GM19043 (cell line): ENCODE data around the gene APOLD1.
"Not testable (repeated sequence)": the region's sequence is repeated elsewhere in the genome, so short reads cannot be mapped to it uniquely, and the experiment has no call there.

Experiments
- ATAC-seq: cut with Tn5 transposase; IDR thresholded peaks from one replicate; pipeline ENCODE4 v1.9.1; 2021; ENCODE audit warnings: low read depth; ENCODE audit not compliant: unreplicated experiment

APOLD1 gene

GRCh38 chr12:12784116-12784515, 1.3 kb upstream of the APOLD1 start:
- no peak for ATAC-seq

GRCh38 chr12:12786351-12786705, 869 bp downstream of the APOLD1 start:
- no peak for ATAC-seq

- ATAC-seq, result peak; percentile 58
Observed at GRCh38 chr12:12786706-12787601, 1.5 kb downstream of the APOLD1 start.

- no peak for ATAC-seq
Observed at GRCh38 chr12:12788131-12788530, 2.7 kb downstream of the APOLD1 start.

GRCh38 chr12:12788675-12789368, 3.4 kb downstream of the APOLD1 start:
- ATAC-seq, result peak; percentile 62

- ATAC-seq, result no peak
Observed at GRCh38 chr12:12790956-12791355, 5.5 kb downstream of the APOLD1 start.

- ATAC-seq, result no peak
Observed at GRCh38 chr12:12791756-12792369, 6.4 kb downstream of the APOLD1 start.

- no peak for ATAC-seq
Observed at GRCh38 chr12:12792421-12792820, 7.0 kb downstream of the APOLD1 start.

GRCh38 chr12:12794686-12795085, 9.2 kb downstream of the APOLD1 start:
- ATAC-seq, result no peak

- ATAC-seq, result no peak
Observed at GRCh38 chr12:12796171-12796570, 10.7 kb downstream of the APOLD1 start.

- ATAC-seq, result no peak
Observed at GRCh38 chr12:12796928-12797793, 11.7 kb downstream of the APOLD1 start.

- no peak for ATAC-seq
Observed at GRCh38 chr12:12797794-12798152, 12.3 kb downstream of the APOLD1 start.

- no peak for ATAC-seq
Observed at GRCh38 chr12:12798480-12798879, 13.0 kb downstream of the APOLD1 start.

GRCh38 chr12:12799163-12799920, 13.9 kb downstream of the APOLD1 start:
- ATAC-seq, result no peak

GRCh38 chr12:12800406-12801180, 15.1 kb downstream of the APOLD1 start:
- ATAC-seq, result no peak

- not testable (repeated sequence) for ATAC-seq
Observed at GRCh38 chr12:12801656-12802055, 16.2 kb downstream of the APOLD1 start.

- peak; percentile 86 for ATAC-seq
Observed at GRCh38 chr12:12803186-12803585, 17.7 kb downstream of the APOLD1 start.

GRCh38 chr12:12804011-12804410, 18.6 kb downstream of the APOLD1 start:
- ATAC-seq, result no peak

GRCh38 chr12:12804432-12804886, 19.0 kb downstream of the APOLD1 start:
- no peak for ATAC-seq
